GM19035 (cell line): ENCODE data around the gene MDFIC.
A peak's percentile ranks its signal among the peaks of the same experiment; 100 is the strongest.

ENCODE experiments used
- ATAC-seq: cut with Tn5 transposase; IDR thresholded peaks from one replicate; pipeline ENCODE4 v1.9.1; 2021; ENCODE audit not compliant: unreplicated experiment

The MDFIC gene

GRCh38 chr7:114986190-114987180, 64.6 kb downstream of the MDFIC start:
- no peak for ATAC-seq

- no peak for ATAC-seq
Observed at GRCh38 chr7:114988026-114988425, 66.1 kb downstream of the MDFIC start.

GRCh38 chr7:114988755-114989375, 67.0 kb downstream of the MDFIC start:
- ATAC-seq: no peak

- no peak for ATAC-seq
Observed at GRCh38 chr7:114989531-114989930, 67.6 kb downstream of the MDFIC start.

- ATAC-seq: no peak
Observed at GRCh38 chr7:114997487-114998404, 75.9 kb downstream of the MDFIC start.

- no peak for ATAC-seq
Observed at GRCh38 chr7:115004121-115004520, 82.2 kb downstream of the MDFIC start.

GRCh38 chr7:115005251-115005650, 83.4 kb downstream of the MDFIC start:
- ATAC-seq: no peak

- ATAC-seq: no peak
Observed at GRCh38 chr7:115005953-115006352, 84.1 kb downstream of the MDFIC start.

GRCh38 chr7:115007751-115008150, 85.9 kb downstream of the MDFIC start:
- ATAC-seq: no peak

GRCh38 chr7:115008465-115009114, 86.7 kb downstream of the MDFIC start:
- ATAC-seq: peak; percentile 57

- ATAC-seq: peak; percentile 66
Observed at GRCh38 chr7:115009139-115009538, 87.2 kb downstream of the MDFIC start.

- ATAC-seq: no peak
Observed at GRCh38 chr7:115009736-115010440, 88.0 kb downstream of the MDFIC start.

GRCh38 chr7:115010441-115010820, 88.5 kb downstream of the MDFIC start:
- no peak for ATAC-seq

GRCh38 chr7:115013886-115014285, 92.0 kb downstream of the MDFIC start:
- ATAC-seq: no peak

GRCh38 chr7:115014794-115015193, 92.9 kb downstream of the MDFIC start:
- ATAC-seq: no peak

GRCh38 chr7:115015619-115016018, 93.7 kb downstream of the MDFIC start:
- no peak for ATAC-seq

GRCh38 chr7:115019882-115020605, 98.2 kb downstream of the MDFIC start:
- ATAC-seq: no peak

GRCh38 chr7:115023219-115023618, 101.3 kb downstream of the MDFIC start:
- no peak for ATAC-seq

GRCh38 chr7:115024276-115024675, 102.4 kb downstream of the MDFIC start:
- no peak for ATAC-seq
